Measurements from ENCODE around the gene DHX58.

DHX58 gene

DNA sequence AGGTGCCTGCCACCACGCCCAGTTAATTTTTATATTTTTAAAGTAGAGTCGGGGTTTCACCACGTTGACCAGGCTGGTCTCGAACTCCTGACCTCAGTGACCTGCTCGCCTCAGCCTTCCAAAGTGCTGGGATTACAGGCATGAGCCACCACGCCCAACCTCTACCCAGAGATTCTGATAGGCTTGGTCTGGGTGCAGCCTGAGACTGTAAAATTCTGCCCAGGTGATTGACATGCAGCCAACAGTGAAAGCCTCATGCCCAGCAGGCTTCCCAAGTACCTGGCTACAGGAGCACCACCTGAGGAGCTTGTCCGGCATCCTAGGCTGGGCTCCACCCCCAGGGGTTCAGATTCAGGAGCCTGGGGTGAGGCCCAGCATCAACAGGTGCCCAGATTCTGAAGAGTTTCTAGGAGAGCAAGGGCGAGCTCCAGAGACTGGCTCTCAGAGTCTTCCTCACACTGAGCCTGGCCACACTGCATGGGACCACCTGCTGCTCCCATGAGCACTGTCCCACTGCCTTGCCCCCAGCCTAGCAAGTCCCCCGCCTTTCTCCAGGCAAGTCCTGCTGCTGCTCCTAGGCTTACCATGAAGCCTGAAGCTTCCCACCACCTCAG is 30.9 kb downstream of the DHX58 start:
- no peak for FAIRE-seq

- FAIRE-seq: no peak
These were observed 33.0 kb downstream of the DHX58 start for GRCh38 chr17:42079541-42079940.

DNA sequence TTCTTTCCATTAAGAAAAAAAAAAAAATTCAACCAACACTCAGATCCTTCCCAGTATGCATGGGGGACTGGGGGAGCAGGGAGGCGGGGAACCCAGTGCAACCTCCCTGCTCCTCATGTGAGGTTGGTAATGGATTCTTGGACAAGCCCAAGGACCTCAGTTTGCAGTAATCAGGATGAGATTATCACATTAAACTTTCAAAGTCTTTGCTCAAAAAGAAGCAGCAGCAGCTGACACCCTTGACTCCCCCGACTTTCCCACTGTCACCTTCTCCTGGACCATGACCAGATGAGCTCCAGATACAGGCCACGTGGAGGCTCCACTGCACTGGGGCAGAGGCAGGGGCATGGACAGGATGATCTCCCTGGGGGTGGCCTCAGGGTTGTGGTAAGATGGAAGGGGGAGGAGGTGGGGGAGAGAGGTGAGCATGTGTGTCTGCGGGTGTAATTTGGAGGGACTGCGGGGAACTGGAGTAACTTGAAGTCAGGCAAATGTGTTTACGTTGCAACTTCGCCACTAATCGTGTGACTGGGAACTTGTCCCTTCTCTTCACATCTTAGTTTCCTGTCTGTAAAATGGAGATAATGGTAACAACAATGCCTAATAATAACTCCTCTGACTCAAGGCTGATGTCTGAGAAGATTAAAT is 34.0 kb downstream of the DHX58 start:
- FAIRE-seq: no peak

- no peak for FAIRE-seq
These were observed 34.8 kb downstream of the DHX58 start for GRCh38 chr17:42077755-42078154.

- no peak for FAIRE-seq
These were observed 35.5 kb downstream of the DHX58 start for GRCh38 chr17:42076797-42077559.

GRCh38 chr17:42075789-42076188 is 36.7 kb downstream of the DHX58 start:
- FAIRE-seq: no peak

DNA sequence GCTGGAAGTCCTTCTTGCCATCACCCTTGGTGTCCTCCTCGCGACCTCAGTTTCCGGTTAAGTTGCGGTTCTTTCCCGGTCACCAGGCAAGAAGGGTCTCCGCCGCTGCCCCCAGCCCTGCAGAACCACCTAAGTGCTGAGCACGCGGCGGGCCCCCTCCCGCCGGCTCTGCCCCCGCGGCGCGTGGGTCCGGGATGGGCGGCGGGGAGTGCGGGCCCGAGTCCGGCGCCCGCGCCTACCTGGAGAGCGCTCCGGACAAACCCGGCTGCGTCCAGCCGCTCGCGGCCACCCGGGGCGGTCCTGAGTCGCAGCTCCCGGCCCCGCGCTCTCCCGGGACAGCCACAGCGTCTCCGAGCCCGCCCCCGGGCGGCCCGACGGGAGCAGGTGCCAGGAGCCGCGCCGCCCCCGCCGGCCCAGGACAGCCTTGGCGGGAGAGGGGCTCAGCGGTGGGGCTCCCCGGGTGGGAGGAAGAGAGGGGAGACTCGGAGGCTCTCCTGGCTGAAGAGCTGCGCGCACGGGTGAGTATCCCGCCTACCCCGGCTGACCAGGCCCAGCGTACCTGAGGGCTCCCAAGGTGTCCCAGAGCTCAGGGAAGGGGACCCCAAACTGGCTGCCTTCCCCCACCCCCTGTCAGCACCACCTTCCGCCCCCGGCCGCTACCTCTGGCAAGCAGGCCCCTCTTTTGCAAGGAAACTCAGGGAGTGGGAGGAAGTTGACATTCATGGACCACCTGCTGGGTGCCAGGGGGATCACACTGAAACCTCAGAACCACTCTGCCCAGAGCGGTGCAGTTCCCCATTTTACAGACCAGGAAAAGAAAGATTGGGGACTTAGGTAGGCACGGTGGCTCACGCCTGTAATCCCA is 40.0 kb downstream of the DHX58 start:
- FAIRE-seq: no peak

- FAIRE-seq: no peak
These were observed 40.7 kb downstream of the DHX58 start for GRCh38 chr17:42071810-42072209.

- FAIRE-seq: no peak
These were observed 43.5 kb downstream of the DHX58 start for GRCh38 chr17:42068979-42069378.

GRCh38 chr17:42067371-42068091 is 45.0 kb downstream of the DHX58 start:
- no peak for FAIRE-seq

DNA sequence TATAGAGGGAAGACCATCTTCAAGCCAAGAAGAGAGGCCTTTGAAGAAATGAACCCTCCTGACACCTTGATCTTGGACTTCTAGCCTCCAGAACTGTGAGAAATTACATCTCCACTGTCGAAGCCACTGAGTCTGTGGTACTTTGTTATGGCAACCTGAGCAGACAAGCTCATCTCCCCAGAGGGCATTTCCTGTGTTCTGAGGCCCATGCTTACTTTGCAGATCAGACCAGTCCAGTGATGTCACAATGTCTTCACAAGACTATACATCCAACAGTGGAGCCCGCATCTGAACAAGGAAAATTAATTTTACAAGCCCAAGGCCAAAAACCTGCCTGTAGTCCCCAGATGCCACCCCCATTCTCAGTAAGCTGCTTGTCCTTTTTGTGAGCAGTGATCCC is 47.3 kb downstream of the DHX58 start:
- no peak for FAIRE-seq

- FAIRE-seq: no peak
These were observed 49.8 kb downstream of the DHX58 start for GRCh38 chr17:42062681-42063080.

GRCh38 chr17:42061646-42062487 is 50.6 kb downstream of the DHX58 start:
- no peak for FAIRE-seq

DNA sequence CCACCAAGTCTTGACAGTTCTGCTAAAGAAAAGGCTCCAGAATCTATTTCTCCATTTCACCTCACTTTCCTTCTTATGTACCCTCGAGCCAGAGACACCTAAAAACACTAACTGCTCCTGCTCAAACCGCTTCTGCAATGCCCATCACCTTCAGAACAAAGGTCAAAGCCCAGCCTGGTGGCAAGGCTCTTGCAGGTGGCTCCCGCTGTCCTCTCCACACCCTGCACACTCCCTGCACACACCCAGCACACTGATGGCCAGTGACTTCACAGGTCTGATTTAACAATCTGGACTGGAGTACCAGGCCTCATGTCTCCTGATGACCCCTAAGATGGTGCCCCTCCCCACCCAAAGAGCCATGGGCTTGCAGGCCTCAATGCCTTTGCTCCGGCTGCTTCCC is 52.3 kb downstream of the DHX58 start:
- no peak for FAIRE-seq

GRCh38 chr17:42059815-42060214 is 52.7 kb downstream of the DHX58 start:
- FAIRE-seq: no peak

DNA sequence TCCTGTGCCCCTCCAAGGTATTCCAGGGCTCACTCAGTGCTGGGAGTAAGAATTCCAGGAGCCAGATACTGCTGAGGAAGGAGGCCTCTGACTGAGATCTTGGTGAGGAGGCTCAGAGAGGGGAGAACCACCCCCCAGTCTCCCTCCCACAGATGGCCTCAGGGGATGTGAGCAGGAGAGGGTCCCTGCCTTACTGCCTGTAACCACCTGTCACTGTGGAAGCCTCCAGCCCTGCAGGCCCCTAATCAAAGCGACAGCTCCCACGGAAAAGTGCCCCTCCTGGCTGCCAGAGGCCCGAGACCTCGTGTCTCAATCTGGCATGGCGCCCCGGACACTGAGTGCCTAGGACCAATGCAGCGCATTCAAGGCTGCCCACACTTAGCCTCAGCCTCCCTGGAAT is 54.5 kb downstream of the DHX58 start:
- FAIRE-seq: no peak

DNA sequence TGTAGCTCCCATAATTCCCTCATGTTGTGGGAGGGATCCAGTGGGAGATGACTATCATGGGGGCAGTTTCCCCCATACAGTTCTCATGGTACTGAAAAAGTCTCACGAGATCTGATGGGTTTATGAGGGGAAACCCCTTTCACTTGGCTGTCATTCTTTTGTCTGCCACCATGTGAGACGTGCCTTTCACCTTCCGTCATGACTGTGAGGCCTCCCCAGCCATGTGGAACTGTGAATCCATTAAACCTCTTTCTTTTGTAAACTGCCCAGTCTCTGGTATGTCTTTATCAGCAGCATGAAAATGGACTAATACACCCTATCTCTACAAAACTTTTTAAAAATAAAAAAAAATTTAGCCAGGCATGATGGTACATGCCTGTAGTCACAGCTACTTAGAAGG is 55.9 kb downstream of the DHX58 start:
- FAIRE-seq: no peak

GRCh38 chr17:42055496-42055895 is 57.0 kb downstream of the DHX58 start:
- FAIRE-seq: no peak

DNA sequence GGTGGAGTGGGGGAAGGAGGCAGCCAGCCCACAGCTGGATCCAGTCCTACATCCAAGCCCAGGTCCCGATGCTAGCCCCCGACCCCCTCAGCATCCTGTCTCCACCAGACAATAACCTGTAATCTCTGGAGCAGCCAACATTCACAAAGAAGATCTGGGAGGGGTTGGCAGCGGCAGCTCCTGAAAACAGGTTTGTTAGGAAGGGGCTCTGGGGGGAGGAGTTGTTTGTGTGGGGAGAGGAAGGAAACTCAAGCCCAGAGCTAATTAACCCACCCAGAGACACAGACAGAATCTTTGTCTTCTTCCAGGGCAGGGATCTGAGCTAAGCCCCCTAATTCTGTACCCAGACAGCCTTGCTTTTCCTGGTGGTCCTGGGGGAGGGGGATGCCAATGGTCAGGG is 57.5 kb downstream of the DHX58 start:
- no peak for FAIRE-seq

GRCh38 chr17:42053731-42054500 is 58.6 kb downstream of the DHX58 start:
- FAIRE-seq: no peak

DNA sequence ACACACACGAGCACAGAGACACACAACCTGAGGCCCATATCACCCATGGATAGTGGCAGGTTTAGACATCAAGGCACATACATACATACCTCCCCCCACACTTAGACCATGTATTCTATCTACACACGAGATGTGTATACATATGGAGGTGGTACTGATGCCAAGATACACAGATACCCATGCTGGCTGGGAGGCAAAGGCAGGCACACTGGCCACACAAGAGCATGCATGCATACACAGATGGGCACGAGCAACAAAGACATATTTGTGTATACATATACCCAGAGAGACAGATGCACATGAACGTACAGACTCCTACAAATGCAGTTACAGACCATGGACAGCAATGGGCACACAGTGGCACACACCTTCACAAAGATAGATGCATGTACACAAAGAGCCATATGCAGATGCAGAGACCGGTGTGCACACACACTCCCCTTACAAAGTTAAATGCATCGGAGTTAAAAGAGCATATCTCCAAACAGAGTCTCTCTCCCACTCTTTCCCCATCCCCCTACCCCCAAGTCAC is 60.1 kb downstream of the DHX58 start:
- no peak for FAIRE-seq
